DND-41 (cell line): ENCODE measurements around the gene FAIM.

Source experiments
- ATAC-seq: fragments of 200-7000 bp; cut with Tn5 transposase; 3 replicates; pipeline ENCODE4 v1.9.1; 2021; ENCODE audit warnings: low read depth; ENCODE audit not compliant: insufficient read depth
- DNase-seq: peaks from one replicate; pipeline ENCODE4 v3.0.0-alpha.2; 2020
- H2AFZ ChIP-seq: 2 replicates; pipeline ENCODE4 v1.6.0; 2012; ENCODE audit warnings: low read depth, low read length
- H3K27ac ChIP-seq: 2 replicates; pipeline ENCODE4 v1.5.1; 2012; ENCODE audit warnings: low read length, inconsistent platforms
- H3K27me3 ChIP-seq: fragments of 200-600 bp; sonication (generic); 2 replicates; pipeline ENCODE4 v1.6.0; 2012; ENCODE audit warnings: low read length, mild to moderate bottlenecking, inconsistent platforms; ENCODE audit not compliant: insufficient read depth, poor library complexity
- H3K36me3 ChIP-seq: 2 replicates; pipeline ENCODE4 v1.5.1; 2012; ENCODE audit warnings: low read length, inconsistent platforms; ENCODE audit not compliant: insufficient read depth
- H3K4me1 ChIP-seq: 2 replicates; pipeline ENCODE4 v1.5.1; 2012; ENCODE audit warnings: mild to moderate bottlenecking, low read length; ENCODE audit not compliant: insufficient read depth
- H3K4me2 ChIP-seq: 2 replicates; pipeline ENCODE4 v1.6.0; 2012; ENCODE audit warnings: mild to moderate bottlenecking, moderate library complexity, low read length, inconsistent platforms; ENCODE audit not compliant: insufficient read depth
- H3K4me3 ChIP-seq, 2 experiments: fragments of 200-600 bp in 1 of 2; shearing (Covaris generic) in 1 of 2; 2 replicates each; pipeline ENCODE4 v1.5.1; 2012 to 2016; ENCODE audit warnings: inconsistent platforms in 2 of 2, low read length in 2 of 2, mild to moderate bottlenecking in 2 of 2, low read depth in 1 of 2, moderate library complexity in 1 of 2
- H3K79me2 ChIP-seq: 2 replicates; pipeline ENCODE4 v1.6.0; 2012; ENCODE audit warnings: low read length, inconsistent platforms; ENCODE audit not compliant: insufficient read depth
- H3K9ac ChIP-seq: 2 replicates; pipeline ENCODE4 v1.6.0; 2012; ENCODE audit warnings: low read depth, mild to moderate bottlenecking, inconsistent platforms, low read length, moderate library complexity
- H3K9me3 ChIP-seq: 2 replicates; pipeline ENCODE4 v1.5.1; 2012; ENCODE audit warnings: low read length, moderate library complexity, mild to moderate bottlenecking, inconsistent platforms; ENCODE audit not compliant: insufficient read depth, severe bottlenecking
- H4K20me1 ChIP-seq: 2 replicates; pipeline ENCODE4 v1.6.0; 2012; ENCODE audit warnings: low read length; ENCODE audit not compliant: insufficient read depth
- CTCF ChIP-seq: IDR thresholded peaks from 2 replicates; pipeline ENCODE4 v1.5.1; 2012; ENCODE audit warnings: borderline replicate concordance, low read length, moderate library complexity, mild to moderate bottlenecking; ENCODE audit not compliant: poor library complexity, severe bottlenecking; ENCODE audit errors: extremely low read depth
- EZH2 ChIP-seq: IDR thresholded peaks from 3 replicates; pipeline ENCODE4 v1.6.1; 2012; ENCODE audit warnings: borderline replicate concordance, low read depth, mild to moderate bottlenecking, moderate library complexity, low read length, inconsistent platforms; ENCODE audit not compliant: severe bottlenecking

The FAIM gene

GRCh38 chr3:138646513-138646912, 37.9 kb downstream of the FAIM start:
- Histone ChIP-seq H3K4me1 (no peaks in the 10 kb centered on the region), H3K9ac (no peak overlapping the region), H3K36me3 (peaks cover 24% of the 10 kb centered on the region), H3K27ac (no peak overlapping the region), H3K79me2 (no peaks in the 10 kb centered on the region), H3K4me2 (no peak overlapping the region), H3K4me3 (no peak overlapping the region), H3K27me3 (no peaks in the 10 kb centered on the region), H2AFZ (no peak overlapping the region), H4K20me1 (no peaks in the 10 kb centered on the region), H3K9me3 (peaks cover 20% of the 10 kb centered on the region)
- TF ChIP-seq EZH2 = no peak
- TF ChIP-seq CTCF = no peak
- DNase-seq = no peak
- ATAC-seq = no peak

- TF ChIP-seq EZH2 (no peak), CTCF (no peak)
- ATAC-seq = no peak
Measured at GRCh38 chr3:138649134-138649533, 40.6 kb downstream of the FAIM start.

GRCh38 chr3:138653567-138653966, 45.0 kb downstream of the FAIM start:
- no peak for TF ChIP-seq EZH2
- no peak for TF ChIP-seq CTCF
- peaks cover 60% of the 10 kb centered on the region for H3K36me3 ChIP-seq
- no peak overlapping the region for H2AFZ ChIP-seq
- ATAC-seq (no peak), DNase-seq (no peak)
- H3K4me3 ChIP-seq = no peak overlapping the region
- H3K9me3 ChIP-seq = peaks cover 10% of the 10 kb centered on the region
- H3K4me2 ChIP-seq = no peak overlapping the region
- H3K9ac ChIP-seq = no peak overlapping the region
- H3K27ac ChIP-seq = no peak overlapping the region
- H3K79me2 ChIP-seq = no peaks in the 10 kb centered on the region
- H4K20me1 ChIP-seq = no peaks in the 10 kb centered on the region
- H3K27me3 ChIP-seq = no peaks in the 10 kb centered on the region
- no peaks in the 10 kb centered on the region for H3K4me1 ChIP-seq

More at GRCh38 chr3:138649134-138649533, 40.6 kb downstream of the FAIM start:
- H3K9me3 ChIP-seq = peaks cover 16% of the 10 kb centered on the region
- no peak overlapping the region for H3K4me2 ChIP-seq
- H2AFZ ChIP-seq = no peak overlapping the region
- H3K27me3 ChIP-seq = no peaks in the 10 kb centered on the region
- H3K9ac ChIP-seq = no peak overlapping the region
- H3K4me3 ChIP-seq = no peak overlapping the region
- H3K36me3 ChIP-seq = peaks cover 35% of the 10 kb centered on the region
- H4K20me1 ChIP-seq = no peaks in the 10 kb centered on the region
- DNase-seq = no peak
- H3K4me1 ChIP-seq = no peaks in the 10 kb centered on the region
- no peak overlapping the region for H3K27ac ChIP-seq
- no peaks in the 10 kb centered on the region for H3K79me2 ChIP-seq

- no peaks in the 10 kb centered on the region for H3K9me3 ChIP-seq
- DNase-seq (no peak), ATAC-seq (no peak)
- TF ChIP-seq CTCF (no peak), EZH2 (no peak)
- H4K20me1 ChIP-seq = no peaks in the 10 kb centered on the region
- no peak overlapping the region for H3K4me3 ChIP-seq
- H3K79me2 ChIP-seq = no peaks in the 10 kb centered on the region
- H3K27ac ChIP-seq = no peak overlapping the region
- no peak overlapping the region for H2AFZ ChIP-seq
- no peak overlapping the region for H3K4me2 ChIP-seq
- no peak overlapping the region for H3K9ac ChIP-seq
- H3K36me3 ChIP-seq = peaks cover 41% of the 10 kb centered on the region
- no peaks in the 10 kb centered on the region for H3K27me3 ChIP-seq
- no peaks in the 10 kb centered on the region for H3K4me1 ChIP-seq
Measured at GRCh38 chr3:138657508-138657907, 48.9 kb downstream of the FAIM start.
